ENCODE data around the gene KPNA4. TPM values are rescaled to one million over a fixed set of nuclear protein-coding genes. Genes with fewer than 3 reads are reported as not detected.

The KPNA4 gene
- total RNA-seq, 1 experiment from 2014 or later = 76.7 TPM

- H3K4ac ChIP-seq (ENCODE audit: low read depth, low read length) = no peak overlapping the region
- no peaks in the 10 kb centered on the region for H3K23me2 ChIP-seq (ENCODE audit: insufficient read length, low read depth, low read length, poor library complexity, severe bottlenecking)
- no peak overlapping the region for H4K8ac ChIP-seq (replicated peaks; ENCODE audit: insufficient read length, low read depth, low read length)
- H3K4me1 Mint-ChIP-seq = peaks cover 2 to 8% of the 10 kb centered on the region in 2 experiments; a peak in 1 of 4 replicates
- no peak overlapping the region for H2AK5ac ChIP-seq (ENCODE audit: insufficient read length, low read length)
- no peak overlapping the region for H3K14ac ChIP-seq (ENCODE audit: insufficient read depth, low read length)
- no peaks in the 10 kb centered on the region for H3K79me2 ChIP-seq (ENCODE audit: insufficient read depth, low read length)
- H3K4me3 Mint-ChIP-seq = no peak overlapping the region
- H2BK12ac ChIP-seq (ENCODE audit: insufficient read length, low read depth, low read length) = no peak overlapping the region
- H3K18ac ChIP-seq (ENCODE audit: insufficient read length, low read depth, low read length) = no peak overlapping the region
- no peaks in the 10 kb centered on the region for H3K4me1 ChIP-seq (ENCODE audit: insufficient read depth, low read length)
- no peak overlapping the region for H3K27ac Mint-ChIP-seq
- H3K4me2 ChIP-seq (ENCODE audit: insufficient read depth, insufficient read length, low read length) = no peak overlapping the region
- H3K9me3 Mint-ChIP-seq = no peaks in the 10 kb centered on the region
- H2BK15ac ChIP-seq (ENCODE audit: low read depth, low read length) = no peak overlapping the region
- no peak overlapping the region for H2AFZ ChIP-seq (ENCODE audit: low read length)
- no peaks in the 10 kb centered on the region for H3K9me3 ChIP-seq (ENCODE audit: control insufficient read depth, low read depth, low read length)
- H3K36me3 Mint-ChIP-seq (ENCODE audit: insufficient read depth in 1 of 3, low read depth in 3 of 3) = no peaks in the 10 kb centered on the region
- H4K5ac ChIP-seq (ENCODE audit: insufficient read length, low read depth, low read length) = no peak overlapping the region
- WGBS (ENCODE audit: extremely low coverage, insufficient read length, low lambda C conversion rate) = no CpG with 5 or more reads among the region's 2 CpGs
- TF ChIP-seq, protein P1, sequence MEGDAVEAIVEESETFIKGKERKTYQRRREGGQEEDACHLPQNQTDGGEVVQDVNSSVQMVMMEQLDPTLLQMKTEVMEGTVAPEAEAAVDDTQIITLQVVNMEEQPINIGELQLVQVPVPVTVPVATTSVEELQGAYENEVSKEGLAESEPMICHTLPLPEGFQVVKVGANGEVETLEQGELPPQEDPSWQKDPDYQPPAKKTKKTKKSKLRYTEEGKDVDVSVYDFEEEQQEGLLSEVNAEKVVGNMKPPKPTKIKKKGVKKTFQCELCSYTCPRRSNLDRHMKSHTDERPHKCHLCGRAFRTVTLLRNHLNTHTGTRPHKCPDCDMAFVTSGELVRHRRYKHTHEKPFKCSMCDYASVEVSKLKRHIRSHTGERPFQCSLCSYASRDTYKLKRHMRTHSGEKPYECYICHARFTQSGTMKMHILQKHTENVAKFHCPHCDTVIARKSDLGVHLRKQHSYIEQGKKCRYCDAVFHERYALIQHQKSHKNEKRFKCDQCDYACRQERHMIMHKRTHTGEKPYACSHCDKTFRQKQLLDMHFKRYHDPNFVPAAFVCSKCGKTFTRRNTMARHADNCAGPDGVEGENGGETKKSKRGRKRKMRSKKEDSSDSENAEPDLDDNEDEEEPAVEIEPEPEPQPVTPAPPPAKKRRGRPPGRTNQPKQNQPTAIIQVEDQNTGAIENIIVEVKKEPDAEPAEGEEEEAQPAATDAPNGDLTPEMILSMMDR (conservative IDR thresholded peaks at IDR 0.05) = peak; percentile 84
- DNase-seq = no peak
- no peak overlapping the region for H4K91ac ChIP-seq (ENCODE audit: insufficient read length, low read depth, low read length)
- no peaks in the 10 kb centered on the region for H3K79me1 ChIP-seq (ENCODE audit: insufficient read depth, low read depth, low read length, poor library complexity, severe bottlenecking)
- no peak overlapping the region for H3K23ac ChIP-seq (ENCODE audit: insufficient read length, low read depth, low read length)
- no peak overlapping the region for H3K27ac ChIP-seq (ENCODE audit: insufficient read length, low read depth, low read length)
- no peak overlapping the region for H2BK20ac ChIP-seq (ENCODE audit: low read depth, low read length, poor library complexity, severe bottlenecking)
- no peak overlapping the region for H3K9ac ChIP-seq (ENCODE audit: extremely low read depth, insufficient read length, low read length)
- no peak overlapping the region for H2BK5ac ChIP-seq (ENCODE audit: insufficient read length, low read length)
- no peak overlapping the region for H3T11ph ChIP-seq (ENCODE audit: low read length)
- no peaks in the 10 kb centered on the region for H3K27me3 Mint-ChIP-seq (ENCODE audit: low read depth)
- no peak overlapping the region for H2BK120ac ChIP-seq (ENCODE audit: low read depth, low read length, poor library complexity, severe bottlenecking)
- H4K20me1 ChIP-seq (ENCODE audit: control insufficient read depth, insufficient read depth, insufficient read length) = no peaks in the 10 kb centered on the region
- H3K27me3 ChIP-seq (ENCODE audit: insufficient read depth, low read length) = no peaks in the 10 kb centered on the region
- no peak overlapping the region for H3K56ac ChIP-seq (ENCODE audit: insufficient read length, low read depth, low read length)
Observed at GRCh38 chr3:160486459-160486869, 78.9 kb downstream of the KPNA4 start.
